HG02763 (cell line): ENCODE measurements around the gene BCL2A1.
A peak's percentile ranks its signal among the peaks of the same experiment; 100 is the strongest.
"Not testable (repeated sequence)": the region's sequence is repeated elsewhere in the genome, so short reads cannot be mapped to it uniquely, and the experiment has no call there.

ENCODE experiments used
- ATAC-seq: cut with Tn5 transposase; IDR thresholded peaks from one replicate; pipeline ENCODE4 v1.9.1; 2021; ENCODE audit warnings: mild to moderate bottlenecking, moderate library complexity; ENCODE audit not compliant: unreplicated experiment

The BCL2A1 gene

GRCh38 chr15:79989682-79990081 lies 18.7 kb upstream of the BCL2A1 start:
- no peak for ATAC-seq

GRCh38 chr15:79989183-79989582 lies 18.2 kb upstream of the BCL2A1 start:
- no peak for ATAC-seq

GRCh38 chr15:79988448-79989117 lies 17.6 kb upstream of the BCL2A1 start:
- ATAC-seq: no peak

GRCh38 chr15:79987969-79988368 lies 17.0 kb upstream of the BCL2A1 start:
- ATAC-seq: no peak

- ATAC-seq: no peak
Observed at GRCh38 chr15:79987569-79987955, 16.6 kb upstream of the BCL2A1 start.

- ATAC-seq: no peak
Observed at GRCh38 chr15:79981831-79982455, 10.9 kb upstream of the BCL2A1 start.

GRCh38 chr15:79978655-79979514 lies 7.9 kb upstream of the BCL2A1 start:
- peak; percentile 70 for ATAC-seq

- ATAC-seq: no peak
Observed at GRCh38 chr15:79978260-79978654, 7.3 kb upstream of the BCL2A1 start.

GRCh38 chr15:79977431-79978054 lies 6.5 kb upstream of the BCL2A1 start:
- ATAC-seq: peak; percentile 34

- ATAC-seq: no peak
Observed at GRCh38 chr15:79973456-79974195, 2.6 kb upstream of the BCL2A1 start.

- no peak for ATAC-seq
Observed at GRCh38 chr15:79972863-79973262, 1.9 kb upstream of the BCL2A1 start.

- no peak for ATAC-seq
Observed at GRCh38 chr15:79970181-79970580, 815 bp downstream of the BCL2A1 start.

GRCh38 chr15:79969146-79969545 lies 1.9 kb downstream of the BCL2A1 start:
- ATAC-seq: no peak

- ATAC-seq: no peak
Observed at GRCh38 chr15:79967298-79968182, 3.5 kb downstream of the BCL2A1 start.

GRCh38 chr15:79966634-79967297 lies 4.2 kb downstream of the BCL2A1 start:
- no peak for ATAC-seq

GRCh38 chr15:79965846-79966630 lies 5.0 kb downstream of the BCL2A1 start:
- no peak for ATAC-seq

GRCh38 chr15:79964232-79964805 lies 6.7 kb downstream of the BCL2A1 start:
- no peak for ATAC-seq

GRCh38 chr15:79962921-79963320 lies 8.1 kb downstream of the BCL2A1 start:
- ATAC-seq: not testable (repeated sequence)
